BE2C (cell line): ENCODE measurements around the gene CPS1.

Source experiments
- DNase-seq: peaks from one replicate; pipeline ENCODE4 v3.0.0-alpha.2; 2020
- H3K27me3 ChIP-seq: fragments of 250-450 bp; sonication (Bioruptor Pico); 2 replicates; pipeline ENCODE4 v1.5.1; 2020; ENCODE audit warnings: mild to moderate bottlenecking
- H3K36me3 ChIP-seq: fragments of 250-450 bp; sonication (Bioruptor Pico); 2 replicates; pipeline ENCODE4 v1.5.1; 2020; ENCODE audit warnings: mild to moderate bottlenecking
- H3K4me1 ChIP-seq: fragments of 250-450 bp; sonication (Bioruptor Pico); 2 replicates; pipeline ENCODE4 v1.5.1; 2020
- H3K4me3 ChIP-seq: 2 replicates; pipeline ENCODE4 v1.5.1; 2011; ENCODE audit warnings: low read depth, low read length
- H3K9me3 ChIP-seq: fragments of 250-450 bp; sonication (Bioruptor Pico); 2 replicates; pipeline ENCODE4 v1.5.1; 2020
- TF ChIP-seq, protein P1 (sequence below): IDR thresholded peaks from 2 replicates; pipeline ENCODE4 v1.5.1; 2012; ENCODE audit warnings: mild to moderate bottlenecking, low read depth, low read length

The CPS1 gene

DNA sequence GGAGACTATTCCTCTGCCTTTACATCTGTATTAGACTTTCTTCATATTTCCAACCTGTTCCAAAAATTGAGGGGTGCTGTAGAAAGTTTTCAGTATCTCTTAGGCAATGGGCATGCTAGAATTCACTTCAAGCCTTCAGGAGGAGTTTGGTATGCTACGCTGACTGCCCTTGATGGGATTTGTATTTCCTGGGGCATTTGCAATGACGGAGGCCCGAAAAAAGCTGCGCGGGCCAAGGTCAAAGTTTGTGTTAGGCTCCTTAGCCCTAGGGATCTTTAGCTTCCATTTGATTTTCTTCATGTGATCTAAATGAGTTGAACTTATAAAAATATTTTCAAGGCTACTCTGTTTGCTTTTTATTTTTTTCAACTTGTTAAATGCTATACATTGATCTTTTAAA is 5.1 kb downstream of the CPS1 start:
- no peak for DNase-seq
- TF ChIP-seq, protein P1, sequence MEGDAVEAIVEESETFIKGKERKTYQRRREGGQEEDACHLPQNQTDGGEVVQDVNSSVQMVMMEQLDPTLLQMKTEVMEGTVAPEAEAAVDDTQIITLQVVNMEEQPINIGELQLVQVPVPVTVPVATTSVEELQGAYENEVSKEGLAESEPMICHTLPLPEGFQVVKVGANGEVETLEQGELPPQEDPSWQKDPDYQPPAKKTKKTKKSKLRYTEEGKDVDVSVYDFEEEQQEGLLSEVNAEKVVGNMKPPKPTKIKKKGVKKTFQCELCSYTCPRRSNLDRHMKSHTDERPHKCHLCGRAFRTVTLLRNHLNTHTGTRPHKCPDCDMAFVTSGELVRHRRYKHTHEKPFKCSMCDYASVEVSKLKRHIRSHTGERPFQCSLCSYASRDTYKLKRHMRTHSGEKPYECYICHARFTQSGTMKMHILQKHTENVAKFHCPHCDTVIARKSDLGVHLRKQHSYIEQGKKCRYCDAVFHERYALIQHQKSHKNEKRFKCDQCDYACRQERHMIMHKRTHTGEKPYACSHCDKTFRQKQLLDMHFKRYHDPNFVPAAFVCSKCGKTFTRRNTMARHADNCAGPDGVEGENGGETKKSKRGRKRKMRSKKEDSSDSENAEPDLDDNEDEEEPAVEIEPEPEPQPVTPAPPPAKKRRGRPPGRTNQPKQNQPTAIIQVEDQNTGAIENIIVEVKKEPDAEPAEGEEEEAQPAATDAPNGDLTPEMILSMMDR, result no peak
- Histone ChIP-seq H3K9me3 (no peaks in the 10 kb centered on the region), H3K27me3 (no peaks in the 10 kb centered on the region), H3K4me1 (no peaks in the 10 kb centered on the region), H3K4me3 (no peak overlapping the region), H3K36me3 (no peaks in the 10 kb centered on the region)

DNA sequence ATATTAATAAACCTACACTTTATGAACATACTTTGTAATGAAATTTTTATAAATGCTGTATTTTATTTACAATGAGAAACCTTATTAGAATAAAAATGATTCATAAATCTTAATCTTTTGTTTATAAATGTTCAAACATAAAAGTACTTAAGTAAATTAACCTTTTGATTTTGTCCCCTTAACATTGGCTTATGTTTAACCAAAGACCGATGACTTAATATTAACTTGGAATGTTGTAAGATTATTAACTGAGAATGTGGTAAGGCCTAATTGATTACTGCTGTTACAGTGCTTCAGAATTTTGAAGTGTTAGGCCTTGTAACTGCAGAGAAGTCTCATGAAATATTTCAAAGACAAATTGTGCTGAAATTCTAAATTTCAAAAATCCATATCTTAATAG is 5.7 kb downstream of the CPS1 start:
- Histone ChIP-seq H3K36me3 (no peaks in the 10 kb centered on the region), H3K4me3 (no peak overlapping the region), H3K27me3 (no peaks in the 10 kb centered on the region), H3K9me3 (no peaks in the 10 kb centered on the region), H3K4me1 (no peaks in the 10 kb centered on the region)
- no peak for DNase-seq
- TF ChIP-seq, protein P1, result no peak

GRCh38 chr2:210562502-210563080 is 6.2 kb downstream of the CPS1 start:
- no peaks in the 10 kb centered on the region for H3K27me3 ChIP-seq
- H3K4me3 ChIP-seq, result no peak overlapping the region
- H3K4me1 ChIP-seq, result no peaks in the 10 kb centered on the region
- TF ChIP-seq, protein P1, result no peak
- no peaks in the 10 kb centered on the region for H3K9me3 ChIP-seq
- no peaks in the 10 kb centered on the region for H3K36me3 ChIP-seq
- no peak for DNase-seq

DNA sequence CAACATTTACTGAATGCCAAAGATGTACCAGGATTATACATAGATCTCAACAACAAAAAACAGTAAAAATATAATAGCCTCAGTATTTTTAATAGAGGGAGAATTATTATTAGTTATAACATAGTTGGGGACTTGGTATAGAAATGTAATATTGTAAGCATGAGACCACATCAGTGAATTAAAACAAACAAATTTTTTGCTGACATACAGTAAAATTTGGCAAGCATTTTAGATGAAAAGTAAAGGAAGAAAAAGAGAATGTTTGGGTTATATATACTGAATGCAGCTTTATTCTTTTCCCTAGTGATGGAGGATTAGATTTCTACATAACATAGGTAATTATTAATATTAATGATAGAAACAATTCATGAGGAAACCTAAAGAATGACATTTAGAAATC is 10.9 kb downstream of the CPS1 start:
- Histone ChIP-seq H3K9me3 (no peaks in the 10 kb centered on the region), H3K27me3 (no peaks in the 10 kb centered on the region), H3K4me1 (no peaks in the 10 kb centered on the region), H3K4me3 (no peak overlapping the region), H3K36me3 (no peaks in the 10 kb centered on the region)
- TF ChIP-seq, protein P1, result no peak
- no peak for DNase-seq

DNA sequence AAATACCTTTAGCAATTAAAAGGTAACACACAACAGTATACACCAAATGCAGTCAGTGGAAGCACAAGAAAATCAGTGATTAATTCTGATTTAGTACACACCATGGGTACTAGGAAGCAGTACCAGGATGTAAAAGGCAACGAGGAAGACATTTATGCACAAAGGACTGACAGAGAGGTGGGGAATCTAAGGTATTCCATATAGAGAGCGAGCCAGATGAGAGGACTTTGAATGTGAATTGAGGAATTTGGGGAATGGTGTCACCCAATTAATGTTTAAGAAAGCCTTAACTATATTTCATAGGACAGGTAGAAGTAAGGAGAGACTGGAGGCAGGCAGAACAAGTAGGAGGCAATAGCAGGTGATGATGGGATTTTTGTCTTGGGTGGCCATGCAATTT is 11.7 kb downstream of the CPS1 start:
- TF ChIP-seq, protein P1, result no peak
- Histone ChIP-seq H3K9me3 (no peaks in the 10 kb centered on the region), H3K4me1 (no peaks in the 10 kb centered on the region), H3K36me3 (no peaks in the 10 kb centered on the region), H3K27me3 (no peaks in the 10 kb centered on the region), H3K4me3 (no peak overlapping the region)
- no peak for DNase-seq

DNA sequence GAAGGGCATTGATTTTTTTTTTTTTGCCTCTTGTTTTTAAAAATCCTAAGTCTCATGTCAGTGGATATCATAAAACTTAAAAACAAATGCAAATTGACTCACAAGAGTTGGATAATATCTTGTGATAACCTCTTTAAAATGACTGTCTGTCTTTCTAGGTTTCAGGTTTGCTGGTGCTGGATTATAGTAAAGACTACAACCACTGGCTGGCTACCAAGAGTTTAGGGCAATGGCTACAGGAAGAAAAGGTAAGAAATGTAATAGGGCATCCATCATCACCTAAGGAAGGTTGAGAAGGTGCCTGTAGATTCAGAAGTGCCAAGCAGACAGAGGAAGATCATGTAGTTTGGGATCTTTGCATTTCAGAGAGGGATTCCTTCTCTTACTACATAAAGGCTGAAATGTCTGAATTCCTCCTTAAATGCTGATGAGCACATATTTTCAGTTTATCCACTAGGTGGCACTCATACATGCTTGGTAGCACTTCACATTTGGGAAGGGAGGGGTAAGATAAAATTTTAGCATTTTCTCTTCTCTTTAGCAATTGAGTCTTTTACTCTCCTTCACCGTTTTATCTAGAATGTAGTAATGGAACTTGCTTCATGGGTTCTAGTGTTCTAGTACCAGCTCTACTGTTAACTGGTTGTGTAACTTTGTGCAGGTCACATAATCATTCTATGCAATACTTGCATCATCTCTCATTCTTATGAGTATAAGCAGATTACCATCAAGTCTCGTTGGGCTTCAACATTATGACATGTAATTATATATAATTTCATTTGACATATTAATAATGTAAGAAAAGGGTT is 21.1 kb downstream of the CPS1 start:
- H3K4me1 ChIP-seq, result no peaks in the 10 kb centered on the region
- DNase-seq, result no peak
- H3K36me3 ChIP-seq, result no peaks in the 10 kb centered on the region
- H3K9me3 ChIP-seq, result no peaks in the 10 kb centered on the region
- H3K27me3 ChIP-seq, result no peaks in the 10 kb centered on the region
- TF ChIP-seq, protein P1, result peak; percentile 83
- no peak overlapping the region for H3K4me3 ChIP-seq
